ENCODE results near the gene DLGAP1.
A peak's percentile ranks its signal among the peaks of the same experiment; 100 is the strongest.
"Not testable (repeated sequence)": the region's sequence is repeated elsewhere in the genome, so short reads cannot be mapped to it uniquely, and the experiment has no call there.

DLGAP1 gene

DNA sequence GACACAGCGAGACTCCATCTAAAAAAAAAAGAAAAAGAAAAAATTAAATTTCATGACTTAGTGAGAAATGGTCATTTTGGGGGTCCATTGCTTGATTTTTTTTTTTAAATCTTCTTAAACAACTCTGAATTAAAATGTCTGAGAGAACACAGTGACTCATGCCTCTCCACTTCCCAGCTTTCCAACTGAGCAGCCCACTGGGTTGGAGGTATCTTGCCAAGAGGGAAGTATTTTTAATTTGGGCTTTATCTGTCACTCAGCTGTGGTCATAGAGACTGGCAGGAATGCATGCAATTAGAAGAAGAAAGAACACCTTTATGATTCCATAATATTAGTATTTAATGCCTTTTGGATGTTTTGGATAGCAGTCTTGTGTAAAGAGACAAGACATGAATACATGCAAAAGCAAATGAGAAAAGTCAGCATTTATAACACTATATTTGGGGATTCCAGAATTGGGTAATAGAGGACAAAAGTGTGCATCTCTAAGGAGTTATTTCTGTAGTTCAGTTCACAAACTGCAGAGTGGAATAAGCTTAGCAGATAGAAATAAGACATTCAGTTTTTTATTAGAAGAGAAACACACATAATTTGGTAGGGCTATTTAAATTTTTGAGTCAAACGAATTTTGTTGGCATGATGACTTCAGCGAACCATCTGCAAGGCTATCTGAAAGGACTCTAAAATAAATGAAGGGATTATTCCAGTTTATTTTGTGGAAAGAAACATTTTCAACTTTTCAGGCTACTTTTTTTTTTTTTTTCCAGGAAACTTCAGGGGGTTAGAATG lies 750.4 kb downstream of the DLGAP1 start:
- FAIRE-seq (peak; percentile 56), DNase-seq (ENCODE audit: low spot score) (no peak)

DNA sequence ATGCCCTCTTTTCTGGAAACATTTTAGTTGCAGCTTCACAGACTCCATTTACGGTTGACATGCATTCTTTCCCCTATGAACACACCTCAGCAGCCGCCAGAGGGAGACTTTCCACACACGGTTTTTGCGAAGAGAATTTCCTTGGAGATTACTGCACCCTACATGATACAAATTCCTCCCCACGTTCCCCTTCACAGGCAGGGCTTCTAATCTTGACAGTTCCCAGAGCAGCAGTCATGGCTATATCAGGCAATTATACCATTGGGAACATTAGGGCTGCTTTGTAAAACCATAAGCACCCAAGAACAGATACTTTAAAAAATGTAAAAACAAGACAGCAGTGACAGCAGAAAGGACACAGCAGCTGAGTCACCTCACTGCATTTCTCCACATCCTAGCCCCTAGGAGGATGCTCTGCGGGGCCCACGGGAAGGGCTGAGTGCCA lies 751.4 kb downstream of the DLGAP1 start:
- DNase-seq (ENCODE audit: low spot score): peak; percentile 37

DNA sequence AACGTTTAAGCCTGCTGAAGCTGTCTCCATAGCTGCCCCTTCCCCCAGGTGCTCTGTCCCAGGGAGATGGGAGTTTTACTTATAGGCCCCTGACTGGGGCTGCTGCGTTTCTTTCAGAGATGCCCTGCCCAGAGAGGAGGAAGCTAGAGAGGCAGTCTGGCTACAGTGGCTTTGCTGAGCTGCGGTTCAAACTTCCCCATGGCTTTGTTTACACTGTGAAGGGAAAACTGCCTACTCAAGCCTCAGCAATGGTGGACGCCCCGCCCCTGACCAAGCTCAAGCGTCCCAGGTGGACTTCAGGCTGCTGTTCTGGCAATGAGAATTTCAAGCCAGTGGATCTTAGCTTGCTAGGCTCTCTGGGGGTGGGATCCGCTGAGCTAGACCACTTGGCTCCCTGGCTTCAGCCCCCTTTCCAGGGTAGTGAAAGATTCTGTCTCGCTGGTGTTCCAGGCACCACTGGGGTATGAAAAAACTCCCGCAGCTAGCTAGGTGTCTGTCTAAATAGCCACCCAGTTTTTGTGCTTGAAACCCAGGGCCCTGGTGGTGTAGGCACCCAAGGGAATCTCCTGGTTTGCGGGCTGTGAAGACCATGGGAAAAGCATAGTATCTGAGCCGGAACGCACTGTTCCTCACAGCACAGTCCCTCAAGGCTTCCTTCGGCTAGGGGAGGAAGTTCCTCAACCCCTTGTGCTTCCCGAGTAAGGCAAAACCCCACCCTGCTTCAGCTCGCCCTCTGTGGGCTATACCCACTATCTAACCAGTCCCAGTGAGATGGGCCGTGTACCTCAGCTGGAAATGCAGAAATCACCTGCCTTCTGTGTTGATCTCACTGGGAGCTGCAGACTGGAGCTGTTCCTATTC lies 755.2 kb downstream of the DLGAP1 start:
- FAIRE-seq: not testable (repeated sequence)

More for the DNA sequence above, 751.4 kb downstream of the DLGAP1 start:
- peak; percentile 20 for FAIRE-seq

GRCh38 chr18:3694030-3694778 lies 760.9 kb downstream of the DLGAP1 start:
- FAIRE-seq; DNase-seq (ENCODE audit: low spot score): not testable (repeated sequence)

More for the DNA sequence above, 755.2 kb downstream of the DLGAP1 start:
- not testable (repeated sequence) for DNase-seq (ENCODE audit: low spot score)

DNA sequence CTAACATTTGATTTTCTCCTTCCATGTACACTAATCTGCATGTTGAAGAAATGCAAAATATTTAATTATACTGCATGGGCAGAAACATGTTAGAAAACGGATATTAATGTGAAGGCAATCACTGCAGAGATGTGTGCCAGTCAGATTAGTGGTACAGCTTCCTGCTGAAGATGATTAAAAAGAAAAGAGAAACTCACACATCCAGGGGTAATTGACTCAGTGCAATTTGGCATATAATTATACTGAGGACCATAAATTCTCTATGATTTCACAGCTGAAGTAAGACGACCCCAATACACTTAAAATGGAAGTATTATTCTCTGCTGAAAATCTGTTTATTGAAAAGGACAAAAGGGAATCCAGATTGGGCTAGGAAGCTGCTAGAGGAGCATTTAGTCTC lies 761.7 kb downstream of the DLGAP1 start:
- DNase-seq (ENCODE audit: low spot score) (no peak), FAIRE-seq (no peak)

DNA sequence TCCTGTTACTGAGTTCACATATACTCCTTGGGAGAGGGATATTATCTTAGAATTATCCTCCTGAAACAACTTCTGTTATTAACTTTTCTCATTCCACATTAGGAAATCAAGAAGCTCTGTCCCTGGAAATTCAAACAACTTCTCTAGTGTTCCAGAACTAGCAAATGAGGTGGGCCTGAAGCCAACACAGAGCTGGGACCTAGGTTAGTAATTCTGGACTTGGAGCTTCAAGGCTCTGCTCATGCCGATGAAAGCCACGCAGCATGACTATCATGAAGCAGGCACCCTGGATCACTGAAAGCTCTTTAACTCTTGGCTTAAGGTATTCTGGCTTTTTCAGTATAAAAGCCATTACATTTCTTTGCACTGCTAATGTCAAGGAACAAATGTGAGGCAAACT lies 762.4 kb downstream of the DLGAP1 start:
- no peak for DNase-seq (ENCODE audit: low spot score)
- no peak for FAIRE-seq

DNA sequence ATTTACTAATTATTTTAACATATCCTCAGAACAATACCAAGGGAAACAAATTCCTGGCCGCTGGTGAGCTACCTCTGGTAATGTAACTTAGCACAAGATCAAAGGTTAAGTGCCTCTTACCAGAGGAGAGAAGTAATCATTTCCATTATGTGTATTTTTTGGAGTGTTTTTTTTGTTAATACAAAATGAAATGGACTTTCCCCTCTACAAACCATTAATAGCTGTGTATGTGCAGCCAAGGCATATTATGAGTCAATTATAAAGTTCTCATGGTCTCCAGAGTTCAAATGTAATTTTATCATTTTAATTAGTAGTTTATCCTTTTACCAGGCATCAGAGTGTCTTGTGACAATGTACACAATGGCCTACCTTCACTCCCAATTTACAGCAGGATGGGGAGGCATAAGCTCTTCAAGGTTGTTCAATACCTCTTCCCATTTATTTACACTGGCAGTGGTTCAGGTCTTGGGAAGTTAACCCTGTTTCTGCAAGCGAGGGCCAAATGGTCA lies 762.9 kb downstream of the DLGAP1 start:
- DNase-seq (ENCODE audit: low spot score) (no peak), FAIRE-seq (no peak)

- no peak for FAIRE-seq
These were observed 763.4 kb downstream of the DLGAP1 start for GRCh38 chr18:3691705-3692104.

GRCh38 chr18:3690764-3691066 lies 764.4 kb downstream of the DLGAP1 start:
- no peak for FAIRE-seq
- DNase-seq (ENCODE audit: low spot score): no peak

More at GRCh38 chr18:3691705-3692104, 763.4 kb downstream of the DLGAP1 start:
- DNase-seq (ENCODE audit: low spot score): no peak

- FAIRE-seq: peak; percentile 56
- peak; percentile 29 for DNase-seq (ENCODE audit: low spot score)
These were observed 764.9 kb downstream of the DLGAP1 start for GRCh38 chr18:3689986-3690763.

DNA sequence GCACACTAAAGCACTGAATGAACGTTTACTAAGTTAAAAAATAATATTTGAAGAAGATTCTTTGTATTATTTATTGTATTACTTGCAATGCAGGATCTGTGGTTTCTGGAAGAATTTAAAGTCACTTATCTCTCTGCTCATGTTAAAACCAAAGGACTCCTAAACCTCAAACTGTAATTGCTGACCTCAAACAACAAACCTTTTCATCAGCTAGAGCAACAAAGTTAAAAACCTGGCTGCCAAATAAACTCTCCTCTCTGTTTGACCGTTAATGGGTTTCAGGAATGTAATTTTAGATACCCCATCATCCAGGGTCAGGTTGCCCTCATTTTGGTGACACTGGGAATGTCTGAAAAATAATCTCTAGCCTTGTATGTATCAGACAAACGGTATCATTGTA lies 766.0 kb downstream of the DLGAP1 start:
- FAIRE-seq: no peak

DNA sequence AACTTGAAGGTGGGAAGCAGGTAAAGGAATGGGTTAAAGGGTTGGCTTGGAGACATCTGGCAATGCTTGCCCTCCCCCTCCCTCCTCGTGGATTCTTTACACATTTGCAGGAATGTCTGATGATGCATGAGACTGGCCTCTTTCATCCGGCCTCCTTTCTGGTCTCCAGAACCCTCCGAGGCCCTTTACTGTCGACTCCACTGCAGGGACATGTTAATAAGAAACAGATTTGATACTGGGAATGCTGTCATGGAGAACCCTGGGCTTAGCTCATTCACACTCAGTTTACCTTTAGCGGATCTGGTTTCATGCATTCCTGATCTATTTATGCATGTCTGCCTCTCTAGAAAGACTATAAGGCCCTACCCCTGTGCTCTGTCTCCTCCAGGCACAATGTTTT lies 766.4 kb downstream of the DLGAP1 start:
- DNase-seq (ENCODE audit: low spot score) (peak; percentile 98), FAIRE-seq (peak; percentile 96)

More for the DNA sequence above, 766.0 kb downstream of the DLGAP1 start:
- no peak for DNase-seq (ENCODE audit: low spot score)

DNA sequence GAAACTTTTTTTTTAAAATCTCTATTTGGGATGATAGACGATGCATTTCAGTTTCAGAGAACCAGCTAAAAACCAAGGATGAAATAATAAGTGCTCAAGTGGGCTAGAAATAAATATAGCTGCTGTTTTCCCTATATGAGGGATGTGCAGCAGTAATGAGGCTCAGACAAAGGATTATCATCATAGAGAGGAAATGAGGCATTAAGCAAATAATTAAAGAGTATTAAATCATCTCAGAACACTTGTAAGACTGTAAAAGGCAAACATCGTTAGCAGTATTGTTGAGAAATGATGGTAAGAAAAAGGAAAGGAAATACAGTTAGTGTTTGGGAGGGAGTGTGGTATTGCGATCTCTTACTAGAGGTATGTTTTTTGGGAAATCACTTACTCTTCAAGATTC lies 771.6 kb downstream of the DLGAP1 start:
- no peak for DNase-seq (ENCODE audit: low spot score)
- FAIRE-seq: no peak

GRCh38 chr18:3682061-3682460 lies 773.0 kb downstream of the DLGAP1 start:
- DNase-seq (ENCODE audit: low spot score): no peak
- FAIRE-seq: no peak

DNA sequence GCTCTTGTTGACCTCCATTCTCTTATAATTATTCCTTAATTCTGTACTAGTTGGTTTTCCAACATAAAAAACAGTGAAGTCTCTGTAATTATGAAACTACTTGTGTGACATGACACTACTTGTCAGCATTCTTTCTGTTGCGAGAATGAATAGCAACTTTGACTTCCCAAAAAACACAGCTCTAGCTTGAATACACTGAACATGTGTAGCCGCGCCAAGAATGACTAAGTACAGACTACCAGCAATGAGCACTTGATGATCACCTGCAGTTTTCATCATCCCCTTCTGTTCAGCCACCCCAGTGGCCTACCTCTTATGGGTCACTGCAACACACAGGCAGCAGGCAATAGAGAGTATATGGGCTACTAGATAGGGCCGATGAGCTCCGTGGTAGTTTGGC lies 775.9 kb downstream of the DLGAP1 start:
- no peak for FAIRE-seq
- no peak for DNase-seq (ENCODE audit: low spot score)

- FAIRE-seq: no peak
These were observed 779.1 kb downstream of the DLGAP1 start for GRCh38 chr18:3675994-3676393.

DNA sequence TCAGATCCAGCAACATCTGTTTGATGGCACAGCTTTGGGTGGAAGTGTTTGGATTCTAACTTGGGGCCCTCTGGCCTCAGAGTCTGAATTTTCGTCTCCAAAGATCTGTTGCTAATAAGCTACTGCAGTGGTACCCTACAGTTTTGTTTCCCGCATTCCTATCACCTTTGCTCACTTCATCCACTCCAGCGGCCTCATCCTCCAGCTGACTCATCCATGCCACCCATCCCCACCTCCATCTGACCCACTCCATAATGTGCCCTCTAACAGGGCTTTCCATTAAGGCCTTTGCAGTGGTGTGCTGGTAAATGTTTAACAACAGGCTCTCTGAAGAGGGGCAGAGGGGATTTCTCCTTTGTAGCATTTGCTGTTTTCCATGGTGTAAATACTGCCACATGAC lies 779.7 kb downstream of the DLGAP1 start:
- peak; percentile 90 for FAIRE-seq
- DNase-seq (ENCODE audit: low spot score): peak; percentile 88

More at GRCh38 chr18:3675994-3676393, 779.1 kb downstream of the DLGAP1 start:
- DNase-seq (ENCODE audit: low spot score): no peak

DNA sequence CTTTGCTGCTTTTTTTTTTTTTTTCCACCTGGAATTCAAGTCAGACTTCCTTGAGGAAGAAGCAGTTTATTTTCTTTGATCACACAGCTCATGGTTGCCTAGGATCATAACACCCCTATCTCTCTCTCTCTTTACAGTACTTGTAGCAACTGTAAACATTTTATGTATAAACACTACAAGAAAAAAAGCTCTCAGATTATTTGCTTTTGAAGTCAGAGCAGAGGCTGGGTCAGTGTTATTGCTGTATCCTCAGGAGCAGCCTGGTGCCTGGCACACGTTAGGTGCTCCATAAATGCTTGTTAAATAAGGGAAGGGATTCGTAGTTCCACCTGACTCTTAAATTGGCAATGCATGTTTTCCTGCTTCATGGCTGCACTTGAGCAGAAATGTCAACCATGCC lies 783.9 kb downstream of the DLGAP1 start:
- DNase-seq (ENCODE audit: low spot score) (no peak), FAIRE-seq (no peak)

- FAIRE-seq: no peak
These were observed 785.7 kb downstream of the DLGAP1 start for GRCh38 chr18:3669376-3669775.

DNA sequence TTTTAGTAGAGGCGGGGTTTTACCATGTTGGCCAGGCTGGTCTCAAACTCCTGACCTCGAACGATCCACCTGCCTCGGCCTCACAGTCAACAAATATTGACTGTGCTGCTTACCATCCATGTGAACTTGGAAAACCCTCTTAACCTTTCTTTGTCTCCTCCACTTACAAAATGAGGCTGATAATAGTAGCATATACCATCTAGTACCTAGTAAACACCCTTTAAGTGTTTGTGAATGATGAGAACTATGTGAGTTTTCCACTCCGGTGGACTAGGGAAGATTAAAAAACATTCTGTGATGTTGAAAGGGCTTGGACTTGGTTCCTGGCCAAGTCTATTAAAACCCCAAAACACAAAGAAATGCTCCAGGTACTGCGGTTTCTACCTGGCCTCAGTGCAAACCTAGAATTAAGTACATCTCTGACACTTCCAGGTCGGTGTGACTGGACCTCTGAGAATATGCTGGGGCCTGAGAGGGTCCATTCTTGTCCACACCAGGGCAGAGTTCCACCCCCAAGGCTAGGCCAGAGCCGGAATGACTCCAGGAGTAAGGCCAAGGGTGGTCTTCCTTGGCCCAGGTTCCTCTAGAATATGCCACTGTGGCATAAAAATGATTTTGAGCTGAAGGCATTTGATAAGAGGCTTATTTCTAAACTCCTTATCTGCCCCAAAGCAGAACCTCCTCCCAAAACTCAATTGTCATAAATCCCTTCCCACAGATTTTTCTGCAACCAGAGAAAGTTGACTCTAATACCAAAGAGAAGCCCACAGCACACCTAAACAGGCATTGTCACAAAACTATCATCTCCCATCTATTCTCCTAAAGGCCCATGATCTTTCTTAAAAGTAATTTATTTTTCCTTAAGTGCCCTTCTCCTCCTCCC lies 787.6 kb downstream of the DLGAP1 start:
- FAIRE-seq (no peak), DNase-seq (ENCODE audit: low spot score) (no peak)

More at GRCh38 chr18:3669376-3669775, 785.7 kb downstream of the DLGAP1 start:
- DNase-seq (ENCODE audit: low spot score): no peak
